Measurements from ENCODE around the gene SYTL3. TPM values are rescaled to one million over a fixed set of nuclear protein-coding genes. Genes with fewer than 3 reads are reported as not detected.

Gene SYTL3
- total RNA-seq, 1 donor from 2014 or later, result 10.8 TPM

GRCh38 chr6:158737710-158738615, 88.1 kb downstream of the SYTL3 start:
- no peak for ATAC-seq
- intact Hi-C loops (cut with DNase I), result no loop called here

GRCh38 chr6:158739673-158740072, 89.8 kb downstream of the SYTL3 start:
- ATAC-seq, result no peak
- DNase-seq (ENCODE audit: missing footprints), result no peak
- intact Hi-C loops (cut with DNase I), result no loop called here

More at GRCh38 chr6:158737710-158738615, 88.1 kb downstream of the SYTL3 start:
- DNase-seq (ENCODE audit: missing footprints), result no peak

GRCh38 chr6:158743033-158743651, 93.3 kb downstream of the SYTL3 start:
- intact Hi-C loops (cut with DNase I), result no loop called here
- ATAC-seq, result no peak
- no peak for DNase-seq (ENCODE audit: missing footprints)

GRCh38 chr6:158744986-158745430, 95.2 kb downstream of the SYTL3 start:
- ATAC-seq, result peak; percentile 64
- intact Hi-C loops (cut with DNase I), result no loop called here
- no peak for DNase-seq (ENCODE audit: missing footprints)

GRCh38 chr6:158751224-158751623, 101.4 kb downstream of the SYTL3 start:
- DNase-seq (ENCODE audit: missing footprints) (no peak), ATAC-seq (peak; percentile 8)
- intact Hi-C loops (cut with DNase I), result no loop called here

- intact Hi-C loops (cut with DNase I), result no loop called here
- ATAC-seq (no peak), DNase-seq (ENCODE audit: missing footprints) (no peak)
These were observed 102.1 kb downstream of the SYTL3 start for GRCh38 chr6:158751921-158752320.

- intact Hi-C loops (cut with DNase I), result no loop called here
- no peak for DNase-seq (ENCODE audit: missing footprints)
- ATAC-seq, result peak; percentile 72
These were observed 102.8 kb downstream of the SYTL3 start for GRCh38 chr6:158752613-158753012.

- ATAC-seq (no peak), DNase-seq (ENCODE audit: missing footprints) (no peak)
- intact Hi-C loops (cut with DNase I), result no loop called here
These were observed 104.0 kb downstream of the SYTL3 start for GRCh38 chr6:158753811-158754210.

GRCh38 chr6:158754738-158755137, 104.9 kb downstream of the SYTL3 start:
- intact Hi-C loops (cut with DNase I), result no loop called here
- ATAC-seq, result no peak
- DNase-seq (ENCODE audit: missing footprints), result no peak

GRCh38 chr6:158755636-158756035, 105.8 kb downstream of the SYTL3 start:
- DNase-seq (ENCODE audit: missing footprints), result no peak
- intact Hi-C loops (cut with DNase I), result no loop called here

GRCh38 chr6:158756126-158756525, 106.3 kb downstream of the SYTL3 start:
- intact Hi-C loops (cut with DNase I), result no loop called here
- no peak for ATAC-seq
- no peak for DNase-seq (ENCODE audit: missing footprints)

More at GRCh38 chr6:158755636-158756035, 105.8 kb downstream of the SYTL3 start:
- no peak for ATAC-seq

GRCh38 chr6:158756977-158757752, 107.3 kb downstream of the SYTL3 start:
- DNase-seq (ENCODE audit: missing footprints), result no peak
- intact Hi-C loops (cut with DNase I), result no loop called here
- no peak for ATAC-seq

GRCh38 chr6:158757753-158758090, 107.9 kb downstream of the SYTL3 start:
- no peak for DNase-seq (ENCODE audit: missing footprints)
- intact Hi-C loops (cut with DNase I), result no loop called here
- ATAC-seq, result no peak

- intact Hi-C loops (cut with DNase I), result no loop called here
- DNase-seq (ENCODE audit: missing footprints) (no peak), ATAC-seq (no peak)
These were observed 108.6 kb downstream of the SYTL3 start for GRCh38 chr6:158758451-158758860.

GRCh38 chr6:158758941-158759479, 109.2 kb downstream of the SYTL3 start:
- DNase-seq (ENCODE audit: missing footprints), result no peak
- no peak for ATAC-seq
- intact Hi-C loops (cut with DNase I), result no loop called here

GRCh38 chr6:158759966-158760617, 110.2 kb downstream of the SYTL3 start:
- ATAC-seq (no peak), DNase-seq (ENCODE audit: missing footprints) (no peak)
- intact Hi-C loops (cut with DNase I), result no loop called here

- DNase-seq (ENCODE audit: missing footprints) (no peak), ATAC-seq (no peak)
- intact Hi-C loops (cut with DNase I), result no loop called here
These were observed 110.9 kb downstream of the SYTL3 start for GRCh38 chr6:158760618-158761250.

- intact Hi-C loops (cut with DNase I), result no loop called here
- DNase-seq (ENCODE audit: missing footprints) (no peak), ATAC-seq (no peak)
These were observed 111.9 kb downstream of the SYTL3 start for GRCh38 chr6:158761746-158762145.

All from Right ventricle myocardium inferior (tissue), 1 donor.